ENCODE data around the gene PYROXD2.
"Not testable (repeated sequence)": the region's sequence is repeated elsewhere in the genome, so short reads cannot be mapped to it uniquely, and the experiment has no call there.

DNA sequence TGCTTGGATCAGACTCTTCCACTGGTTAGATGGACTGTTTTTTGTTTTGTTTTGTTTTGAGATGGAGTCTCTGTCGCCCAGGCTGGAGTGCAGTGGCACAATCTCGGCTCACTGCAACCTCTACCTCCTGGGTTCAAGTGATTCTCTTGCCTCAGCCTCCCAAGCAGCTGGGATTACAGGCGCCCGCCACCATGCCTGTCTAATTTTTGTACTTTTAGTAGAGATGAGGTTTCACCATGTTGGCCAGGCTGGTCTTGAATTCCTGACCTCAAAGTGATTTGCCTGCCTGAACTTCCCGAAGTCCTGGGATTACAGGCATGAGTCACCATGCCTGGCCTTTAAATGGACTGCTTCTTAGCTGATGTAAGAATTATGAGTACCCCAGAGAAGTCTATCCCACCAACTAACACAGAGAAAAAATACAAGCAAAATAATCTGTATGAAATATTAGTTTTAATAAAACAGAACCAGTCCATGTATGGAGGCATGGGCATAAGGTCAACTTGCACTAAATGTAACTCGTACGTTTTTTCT is 31.8 kb downstream of the PYROXD2 start:
- TF ChIP-seq, protein P1, sequence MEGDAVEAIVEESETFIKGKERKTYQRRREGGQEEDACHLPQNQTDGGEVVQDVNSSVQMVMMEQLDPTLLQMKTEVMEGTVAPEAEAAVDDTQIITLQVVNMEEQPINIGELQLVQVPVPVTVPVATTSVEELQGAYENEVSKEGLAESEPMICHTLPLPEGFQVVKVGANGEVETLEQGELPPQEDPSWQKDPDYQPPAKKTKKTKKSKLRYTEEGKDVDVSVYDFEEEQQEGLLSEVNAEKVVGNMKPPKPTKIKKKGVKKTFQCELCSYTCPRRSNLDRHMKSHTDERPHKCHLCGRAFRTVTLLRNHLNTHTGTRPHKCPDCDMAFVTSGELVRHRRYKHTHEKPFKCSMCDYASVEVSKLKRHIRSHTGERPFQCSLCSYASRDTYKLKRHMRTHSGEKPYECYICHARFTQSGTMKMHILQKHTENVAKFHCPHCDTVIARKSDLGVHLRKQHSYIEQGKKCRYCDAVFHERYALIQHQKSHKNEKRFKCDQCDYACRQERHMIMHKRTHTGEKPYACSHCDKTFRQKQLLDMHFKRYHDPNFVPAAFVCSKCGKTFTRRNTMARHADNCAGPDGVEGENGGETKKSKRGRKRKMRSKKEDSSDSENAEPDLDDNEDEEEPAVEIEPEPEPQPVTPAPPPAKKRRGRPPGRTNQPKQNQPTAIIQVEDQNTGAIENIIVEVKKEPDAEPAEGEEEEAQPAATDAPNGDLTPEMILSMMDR (IDR thresholded peaks at IDR 0.05): not testable (repeated sequence)
- not testable (repeated sequence) for TF ChIP-seq POLR2AphosphoS5, EP300, POLR2A (IDR thresholded peaks at IDR 0.05)
